Upper lobe of left lung (tissue), 6 donors: ENCODE results near the gene AMFR. TPM values are rescaled to one million over a fixed set of nuclear protein-coding genes. Genes with fewer than 3 reads are reported as not detected.
"Not testable (repeated sequence)": the region's sequence is repeated elsewhere in the genome, so short reads cannot be mapped to it uniquely, and the experiment has no call there.

Experiments used
- ATAC-seq, 2 donors: fragments of 200-7000 bp; cut with Tn5 transposase; one replicate each; pipeline ENCODE4 v1.9.1; 2022; ENCODE audit warnings: mild to moderate bottlenecking in 2 of 2, moderate library complexity in 2 of 2; ENCODE audit not compliant: low FRiP score in 2 of 2
- DNase-seq, 2 donors: peaks; one replicate each; pipeline ENCODE4 v3.0.0-alpha.2; 2019 to 2020
- H3K27ac ChIP-seq, 4 donors: fragments of 200-600 bp; sonication (generic); one replicate each; pipeline ENCODE4 v1.5.1; 2016 to 2019
- H3K27me3 ChIP-seq, 4 donors: fragments of 200-600 bp; sonication (generic); one replicate each; pipeline ENCODE4 v1.5.1; 2017 to 2019
- H3K36me3 ChIP-seq, 4 donors: fragments of 200-600 bp; sonication (generic); one replicate each; pipeline ENCODE4 v1.5.1; 2016 to 2019
- H3K4me1 ChIP-seq, 4 donors: fragments of 200-600 bp; sonication (generic); one replicate each; pipeline ENCODE4 v1.5.1; 2018 to 2019
- H3K4me3 ChIP-seq, 4 donors: fragments of 200-600 bp; sonication (generic); one replicate each; pipeline ENCODE4 v1.5.1; 2017 to 2019; ENCODE audit warnings: mild to moderate bottlenecking in 2 of 4, moderate library complexity in 1 of 4
- H3K9me3 ChIP-seq, 4 donors: fragments of 200-600 bp; sonication (generic); one replicate each; pipeline ENCODE4 v1.5.1; 2018 to 2019
- EP300 ChIP-seq, 4 donors: sonication (generic); formaldehyde crosslinking; IDR thresholded peaks; one replicate each; pipeline ENCODE4 v1.5.1; 2017; ENCODE audit warnings: antibody characterized with exemption in 4 of 4, control low read depth in 2 of 4
- POLR2A ChIP-seq, 4 donors: fragments of 450-650 bp; IDR thresholded peaks; one replicate each; pipeline ENCODE4 v1.5.1; 2016 to 2017; ENCODE audit warnings: antibody characterized with exemption in 4 of 4, mild to moderate bottlenecking in 2 of 4
- POLR2AphosphoS5 ChIP-seq, 2 donors: sonication (generic); formaldehyde crosslinking; IDR thresholded peaks; one replicate each; pipeline ENCODE4 v1.5.1; 2017; ENCODE audit warnings: antibody characterized with exemption in 2 of 2
- WGBS, 2 donors: methylation state at CpG; one replicate each; pipeline ENCODE4 v1.1.5; 2017 to 2018; 5-methylcytosine and 5-hydroxymethylcytosine counted together
- total RNA-seq, 6 donors: library from RNA; depleted of rRNA in 4 of 6; stranded (reverse); fragments of >200 nt in 4 of 6; gene quantifications; one replicate each; pipeline versions ENCODE4 v1.1.0 to v1.2.1, GENCODE V29; 2016 to 2021
- TF ChIP-seq, protein P1 (sequence below), 6 experiments: fragments of 450-650 bp in 4 of 6; fragments of 200-600 bp in 2 of 6; sonication (generic) in 2 of 6; IDR thresholded peaks; one replicate each; pipeline ENCODE4 v1.5.1; 2016 to 2019; ENCODE audit warnings: antibody characterized with exemption in 6 of 6
- donor health status: DM: no; HTN: no; CAD: no; lungs with moderate emphysema.
- donor health status: DM: no; HTN: yes; CAD: no; lungs with severe emphysema.

AMFR gene
- total RNA-seq, 6 donors from 2014 or later: 67.1 to 344 (median 98.0) TPM

DNA sequence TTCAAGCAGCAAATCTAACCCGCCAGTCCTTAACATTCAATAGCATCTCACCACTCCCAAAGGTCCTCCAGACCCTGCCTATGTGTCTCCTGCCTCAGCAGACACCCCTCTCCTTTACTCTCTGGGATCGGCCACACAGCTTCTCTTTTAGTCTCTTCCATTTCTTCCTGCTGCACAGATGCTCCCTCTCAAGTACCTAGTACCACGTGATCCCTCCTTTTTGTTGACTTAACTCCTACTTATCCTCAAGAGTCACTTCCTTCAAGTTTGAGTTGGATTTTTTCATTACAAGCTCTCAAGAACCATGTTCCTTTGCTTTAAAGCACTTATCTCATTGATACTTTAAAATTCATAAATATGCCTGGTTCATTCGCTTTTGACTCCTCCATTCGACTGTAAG, 24.9 kb downstream of the AMFR start:
- no peak for DNase-seq
- WGBS, 2 donors: 46 to 55% methylated on average over 5 of the region's 5 CpGs
- peak in 1 of 2 donors; percentile 68 for ATAC-seq

DNA sequence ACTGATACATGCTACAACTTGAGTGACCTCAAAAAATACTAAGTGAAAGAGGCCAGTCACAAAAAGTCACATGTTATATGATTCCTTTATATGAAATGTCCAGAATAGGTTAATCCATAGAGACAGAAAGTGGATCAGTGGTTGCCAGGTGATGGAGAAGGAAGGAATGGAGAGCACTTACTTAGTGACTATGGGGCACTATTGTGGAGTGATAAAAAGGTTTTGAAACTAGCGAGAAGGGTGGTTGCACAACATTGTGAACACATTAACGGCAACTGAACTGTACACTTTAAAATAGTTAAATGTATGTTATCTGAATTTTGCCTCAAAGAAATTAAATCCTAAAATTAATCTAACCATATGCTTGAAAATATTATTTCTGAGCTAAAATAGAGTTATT, 25.9 kb downstream of the AMFR start:
- no peak for DNase-seq
- TF ChIP-seq, protein P1, sequence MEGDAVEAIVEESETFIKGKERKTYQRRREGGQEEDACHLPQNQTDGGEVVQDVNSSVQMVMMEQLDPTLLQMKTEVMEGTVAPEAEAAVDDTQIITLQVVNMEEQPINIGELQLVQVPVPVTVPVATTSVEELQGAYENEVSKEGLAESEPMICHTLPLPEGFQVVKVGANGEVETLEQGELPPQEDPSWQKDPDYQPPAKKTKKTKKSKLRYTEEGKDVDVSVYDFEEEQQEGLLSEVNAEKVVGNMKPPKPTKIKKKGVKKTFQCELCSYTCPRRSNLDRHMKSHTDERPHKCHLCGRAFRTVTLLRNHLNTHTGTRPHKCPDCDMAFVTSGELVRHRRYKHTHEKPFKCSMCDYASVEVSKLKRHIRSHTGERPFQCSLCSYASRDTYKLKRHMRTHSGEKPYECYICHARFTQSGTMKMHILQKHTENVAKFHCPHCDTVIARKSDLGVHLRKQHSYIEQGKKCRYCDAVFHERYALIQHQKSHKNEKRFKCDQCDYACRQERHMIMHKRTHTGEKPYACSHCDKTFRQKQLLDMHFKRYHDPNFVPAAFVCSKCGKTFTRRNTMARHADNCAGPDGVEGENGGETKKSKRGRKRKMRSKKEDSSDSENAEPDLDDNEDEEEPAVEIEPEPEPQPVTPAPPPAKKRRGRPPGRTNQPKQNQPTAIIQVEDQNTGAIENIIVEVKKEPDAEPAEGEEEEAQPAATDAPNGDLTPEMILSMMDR (IDR thresholded peaks at IDR 0.05): no peak
- H3K27me3 ChIP-seq: no peaks in the 10 kb centered on the region
- peaks cover 5 to 53% (median 34%) of the 10 kb centered on the region in 4 donors for H3K36me3 ChIP-seq
- no peak overlapping the region for H3K4me3 ChIP-seq
- H3K4me1 ChIP-seq: peaks cover 0 to 10% (median 2%) of the 10 kb centered on the region in 4 donors
- ATAC-seq: no peak
- H3K9me3 ChIP-seq: no peaks in the 10 kb centered on the region
- H3K27ac ChIP-seq: no peak overlapping the region
- WGBS, 2 donors: 44 to 73% methylated on average over 2 of the region's 2 CpGs

More for the DNA sequence above, 24.9 kb downstream of the AMFR start:
- H3K27me3 ChIP-seq: no peaks in the 10 kb centered on the region
- H3K4me1 ChIP-seq: peaks cover 0 to 10% (median 2%) of the 10 kb centered on the region in 4 donors
- no peak overlapping the region for H3K27ac ChIP-seq
- no peak overlapping the region for H3K4me3 ChIP-seq
- peaks cover 5 to 62% (median 39%) of the 10 kb centered on the region in 4 donors for H3K36me3 ChIP-seq
- H3K9me3 ChIP-seq: no peaks in the 10 kb centered on the region
- TF ChIP-seq EP300 (IDR thresholded peaks at IDR 0.05): peak in 1 of 4 donors; percentile 14
- TF ChIP-seq POLR2A (IDR thresholded peaks at IDR 0.05): no peak

DNA sequence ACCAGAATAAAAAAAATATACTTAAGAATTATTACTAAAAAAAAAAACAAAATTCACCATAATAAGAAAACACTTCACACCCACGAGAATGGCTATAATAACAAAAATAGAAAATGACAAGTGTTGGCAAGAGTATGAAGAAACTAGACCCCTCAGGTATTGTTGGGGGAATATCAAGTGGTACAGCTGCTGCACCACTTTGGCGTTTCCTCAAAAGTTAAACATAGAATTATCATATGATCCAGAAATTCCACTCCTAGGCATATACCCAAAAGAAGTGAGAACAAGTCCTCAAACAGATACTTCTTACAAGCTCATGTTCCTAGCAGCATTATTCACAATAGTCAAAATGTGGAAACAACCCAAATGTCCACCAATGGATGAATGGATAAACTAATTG, 26.3 kb downstream of the AMFR start:
- ATAC-seq (no peak), DNase-seq (no peak)
- Histone ChIP-seq H3K27me3 (no peaks in the 10 kb centered on the region), H3K4me1 (peaks cover 0 to 10% (median 2%) of the 10 kb centered on the region in 4 donors), H3K9me3 (no peaks in the 10 kb centered on the region), H3K4me3 (no peak overlapping the region), H3K27ac (no peak overlapping the region), H3K36me3 (peaks cover 5 to 49% (median 29%) of the 10 kb centered on the region in 4 donors)
- 73 to 79% methylated on average over 2 of the region's 2 CpGs for WGBS, 2 donors
- TF ChIP-seq, protein P1 (IDR thresholded peaks at IDR 0.05): no peak
- TF ChIP-seq POLR2AphosphoS5 (IDR thresholded peaks at IDR 0.05): no peak
- TF ChIP-seq POLR2A (IDR thresholded peaks at IDR 0.05): no peak
- TF ChIP-seq EP300 (IDR thresholded peaks at IDR 0.05): no peak

- H3K4me1 ChIP-seq: peaks cover 0 to 10% (median 2%) of the 10 kb centered on the region in 4 donors
- peaks cover 5 to 29% (median 14%) of the 10 kb centered on the region in 4 donors for H3K36me3 ChIP-seq
- not testable (repeated sequence) for DNase-seq, H3K27me3 ChIP-seq, H3K9me3 ChIP-seq, ATAC-seq, H3K4me3 ChIP-seq, H3K27ac ChIP-seq
- 78 to 95% methylated on average over 3 of the region's 3 CpGs for WGBS, 2 donors
Measured at GRCh38 chr16:56396724-56397123, 28.6 kb downstream of the AMFR start.

- no peak for TF ChIP-seq POLR2AphosphoS5 (IDR thresholded peaks at IDR 0.05)
- no peak for TF ChIP-seq POLR2A (IDR thresholded peaks at IDR 0.05)
- TF ChIP-seq EP300 (IDR thresholded peaks at IDR 0.05): no peak
- TF ChIP-seq, protein P1 (IDR thresholded peaks at IDR 0.05): no peak
- Histone ChIP-seq H3K4me3 (no peak overlapping the region), H3K27me3 (no peaks in the 10 kb centered on the region), H3K36me3 (peaks cover 19 to 71% (median 46%) of the 10 kb centered on the region in 4 donors), H3K9me3 (no peaks in the 10 kb centered on the region), H3K27ac (no peak overlapping the region), H3K4me1 (no peaks in the 10 kb centered on the region)
- 87 to 96% methylated on average over 3 of the region's 3 CpGs for WGBS, 2 donors
- ATAC-seq: no peak
- no peak for DNase-seq
Measured at GRCh38 chr16:56389554-56389953, 35.8 kb downstream of the AMFR start.

GRCh38 chr16:56388209-56388608, 37.1 kb downstream of the AMFR start:
- no peak for ATAC-seq

More at GRCh38 chr16:56388209-56388608, 37.1 kb downstream of the AMFR start:
- H3K36me3 ChIP-seq: peaks cover 19 to 85% (median 59%) of the 10 kb centered on the region in 4 donors
- no peaks in the 10 kb centered on the region for H3K9me3 ChIP-seq
- DNase-seq: no peak
- TF ChIP-seq, protein P1 (IDR thresholded peaks at IDR 0.05): no peak
- TF ChIP-seq POLR2A (IDR thresholded peaks at IDR 0.05): no peak
- H3K27ac ChIP-seq: no peak overlapping the region
- no peaks in the 10 kb centered on the region for H3K4me1 ChIP-seq
- no peaks in the 10 kb centered on the region for H3K27me3 ChIP-seq
- H3K4me3 ChIP-seq: no peak overlapping the region
